Suppressor macrophage treated with lipopolysaccharide for 4 hours (primary cell): Measurements from ENCODE around the gene FAM83C.
"Not testable (repeated sequence)": the region's sequence is repeated elsewhere in the genome, so short reads cannot be mapped to it uniquely, and the experiment has no call there.

Experiments
- DNase-seq: peaks from one replicate; pipeline ENCODE4 v3.0.0-alpha.2; 2020

The FAM83C gene

DNA sequence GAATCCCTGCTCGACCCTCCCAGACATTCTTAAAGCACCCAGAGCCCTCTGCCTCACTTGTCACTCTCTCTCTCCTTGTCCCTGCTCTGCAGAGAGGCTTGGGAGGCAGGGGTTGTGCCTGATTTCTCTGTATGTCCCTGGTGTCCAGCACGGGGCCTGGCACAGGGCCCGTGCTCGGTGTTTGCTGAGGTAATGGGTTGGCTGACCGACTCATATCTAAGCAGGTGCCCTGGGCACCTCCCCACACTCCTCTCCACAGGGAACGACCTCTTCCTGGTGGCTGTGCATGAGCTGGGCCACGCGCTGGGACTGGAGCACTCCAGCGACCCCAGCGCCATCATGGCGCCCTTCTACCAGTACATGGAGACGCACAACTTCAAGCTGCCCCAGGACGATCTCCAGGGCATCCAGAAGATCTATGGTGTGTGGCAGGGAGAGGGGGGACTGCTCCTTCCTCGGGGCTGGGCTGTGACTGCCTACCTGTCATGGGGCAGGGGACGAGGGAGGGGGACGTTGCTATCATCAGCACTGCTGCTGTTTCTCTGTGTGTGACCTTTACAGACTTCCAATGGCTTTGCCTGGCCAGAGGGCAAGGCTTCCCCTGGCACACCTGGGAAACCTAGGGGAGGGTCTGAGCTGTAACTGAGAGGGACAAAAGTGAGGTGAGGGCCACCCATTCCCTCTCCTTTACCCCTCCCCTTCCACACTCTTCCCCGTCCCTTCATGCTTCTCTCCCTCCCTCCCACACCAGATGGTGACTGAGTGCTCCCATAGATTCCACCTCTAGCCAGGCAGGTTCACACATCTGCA, 28.5 kb downstream of the FAM83C start:
- no peak for DNase-seq

DNA sequence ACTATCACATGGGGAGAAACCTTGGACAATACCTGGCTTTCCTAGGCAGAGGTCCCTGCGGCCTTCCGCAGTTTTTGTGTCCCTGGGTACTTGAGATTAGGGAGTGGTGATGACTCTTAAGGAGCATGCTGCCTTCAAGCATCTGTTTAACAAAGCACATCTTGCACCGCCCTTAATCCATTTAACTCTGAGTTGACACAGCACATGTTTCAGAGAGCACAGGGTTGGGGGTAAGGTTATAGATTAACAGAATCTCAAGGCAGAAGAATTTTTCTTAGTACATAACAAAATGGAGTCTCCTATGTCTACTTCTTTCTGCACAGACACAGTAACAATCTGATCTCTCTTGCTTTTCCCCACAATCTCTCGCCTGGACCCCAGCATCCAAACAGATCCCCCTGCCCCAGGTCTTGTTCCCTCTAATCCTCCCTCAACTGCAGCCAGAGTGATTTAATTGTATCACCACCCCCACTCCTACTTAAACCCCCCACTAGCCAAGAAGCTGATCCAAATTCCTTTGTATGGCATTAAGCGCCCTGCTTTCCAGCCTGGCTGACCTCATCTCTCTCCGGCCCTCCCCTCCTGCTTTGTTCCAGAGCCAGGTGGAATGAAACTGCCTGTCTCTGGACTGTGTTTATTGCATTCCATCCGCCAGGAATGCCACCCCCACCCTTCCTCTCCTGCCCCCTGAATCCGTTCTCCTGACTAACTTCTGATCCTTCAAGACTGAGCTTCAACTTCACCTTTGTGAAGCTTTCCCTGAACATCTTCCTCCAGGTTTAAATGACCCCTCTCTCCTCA, 29.3 kb downstream of the FAM83C start:
- DNase-seq = not testable (repeated sequence)

DNA sequence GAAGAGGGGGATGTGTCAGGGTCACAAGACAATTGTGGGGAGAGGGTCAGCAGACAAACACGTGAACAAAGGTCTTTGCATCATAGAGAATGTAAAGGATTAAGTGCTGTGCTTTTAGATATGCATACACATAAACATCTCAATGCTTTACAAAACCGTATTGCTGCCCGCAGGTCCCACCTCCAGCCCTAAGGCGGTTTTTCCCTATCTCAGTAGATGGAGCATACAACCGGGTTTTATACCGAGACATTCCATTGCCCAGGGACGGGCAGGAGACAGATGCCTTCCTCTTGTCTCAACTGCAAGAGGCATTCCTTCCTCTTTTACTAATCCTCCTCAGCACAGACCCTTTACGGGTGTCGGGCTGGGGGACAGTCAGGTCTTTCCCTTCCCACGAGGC, 29.9 kb downstream of the FAM83C start:
- not testable (repeated sequence) for DNase-seq

DNA sequence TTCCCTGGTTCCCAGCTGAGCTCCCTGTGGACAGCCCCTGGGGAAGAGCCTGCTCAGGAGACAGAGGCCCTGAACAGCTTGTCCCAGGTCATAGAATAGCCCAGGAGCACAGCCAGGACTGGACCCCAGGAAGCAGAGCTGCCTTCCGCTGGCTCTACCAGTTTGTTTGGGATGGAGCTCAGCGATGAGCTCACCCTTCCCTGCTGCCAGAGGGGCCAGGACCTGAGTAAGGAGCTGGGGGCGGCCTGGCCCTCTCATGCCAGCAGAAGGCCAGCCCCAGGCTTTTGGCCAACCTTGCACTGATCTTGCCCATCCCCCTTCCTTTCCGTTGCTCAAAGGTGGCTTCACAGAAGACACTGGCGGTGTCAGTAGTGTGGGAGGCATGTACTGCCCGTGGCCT, 31.8 kb downstream of the FAM83C start:
- no peak for DNase-seq

DNA sequence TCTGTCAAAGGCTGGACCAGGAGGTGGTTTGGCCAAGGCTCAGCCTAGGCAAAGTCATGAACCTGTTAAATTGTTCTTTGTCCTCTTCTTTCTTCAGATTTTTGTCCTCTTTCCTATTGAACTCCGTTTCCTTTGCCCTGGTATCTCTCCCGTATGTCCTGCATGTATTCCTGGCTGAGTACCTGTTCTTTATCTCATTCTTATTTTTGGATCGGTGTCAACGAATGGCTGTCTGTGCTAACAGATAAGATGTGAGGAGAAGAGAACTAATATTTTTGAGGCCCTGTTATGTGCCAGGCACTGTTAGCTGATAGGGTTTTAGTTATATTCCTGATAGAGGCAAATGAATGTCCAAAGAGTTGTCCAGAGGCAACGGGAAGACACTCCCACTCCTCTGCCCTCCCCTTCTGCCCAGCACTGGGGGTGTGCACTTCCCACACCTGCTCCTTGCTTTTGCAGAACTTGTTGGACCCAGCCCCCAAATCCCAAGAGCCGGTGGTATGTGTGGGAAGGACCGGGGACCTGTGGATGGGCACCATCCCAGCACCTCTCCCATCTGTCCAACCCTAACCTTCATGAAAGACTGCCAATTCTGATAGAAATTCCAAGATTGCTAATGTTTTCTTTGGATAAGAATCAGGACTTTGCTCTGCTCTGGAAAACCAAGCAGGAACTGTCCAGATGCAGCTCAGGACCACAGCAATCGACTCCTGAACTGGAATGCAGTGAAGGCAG, 34.9 kb downstream of the FAM83C start:
- no peak for DNase-seq

DNA sequence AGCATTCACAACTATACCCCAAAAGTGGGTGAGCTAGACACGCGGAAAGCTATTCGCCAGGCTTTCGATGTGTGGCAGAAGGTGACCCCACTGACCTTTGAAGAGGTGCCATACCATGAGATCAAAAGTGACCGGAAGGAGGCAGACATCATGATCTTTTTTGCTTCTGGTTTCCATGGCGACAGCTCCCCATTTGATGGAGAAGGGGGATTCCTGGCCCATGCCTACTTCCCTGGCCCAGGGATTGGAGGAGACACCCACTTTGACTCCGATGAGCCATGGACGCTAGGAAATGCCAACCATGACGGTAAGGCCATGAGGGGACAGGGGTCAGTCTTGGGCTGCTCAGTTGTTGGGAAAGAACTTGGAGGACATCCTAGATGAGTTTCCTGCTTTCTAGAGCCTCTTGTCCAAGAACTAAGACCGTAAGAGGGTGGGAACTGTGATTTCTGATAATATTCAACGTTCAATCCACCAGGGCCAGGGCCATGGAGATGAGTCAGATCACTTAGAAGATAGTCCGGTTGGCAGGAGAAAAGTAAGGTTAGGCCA, 37.7 kb downstream of the FAM83C start:
- DNase-seq = no peak

DNA sequence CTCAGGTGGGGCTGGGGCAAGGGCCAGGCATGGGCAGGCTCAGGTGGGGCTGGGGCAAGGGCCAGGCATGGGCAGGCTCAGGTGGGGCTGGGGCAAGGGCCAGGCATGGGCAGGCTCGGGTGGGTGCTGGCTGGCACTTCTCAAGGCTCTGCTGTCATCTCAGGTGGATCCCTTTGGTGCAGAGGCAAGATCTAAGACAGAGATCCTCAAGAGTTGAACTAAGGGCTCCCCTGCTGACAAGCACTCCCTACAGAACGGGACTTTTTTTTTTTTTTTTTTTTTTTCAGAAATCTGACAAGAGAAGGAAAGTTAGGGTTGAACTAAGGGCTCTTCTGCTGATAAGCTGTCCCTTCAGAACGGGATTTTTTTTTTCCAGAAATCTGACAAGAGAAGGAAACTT, 39.2 kb downstream of the FAM83C start:
- DNase-seq = no peak

DNA sequence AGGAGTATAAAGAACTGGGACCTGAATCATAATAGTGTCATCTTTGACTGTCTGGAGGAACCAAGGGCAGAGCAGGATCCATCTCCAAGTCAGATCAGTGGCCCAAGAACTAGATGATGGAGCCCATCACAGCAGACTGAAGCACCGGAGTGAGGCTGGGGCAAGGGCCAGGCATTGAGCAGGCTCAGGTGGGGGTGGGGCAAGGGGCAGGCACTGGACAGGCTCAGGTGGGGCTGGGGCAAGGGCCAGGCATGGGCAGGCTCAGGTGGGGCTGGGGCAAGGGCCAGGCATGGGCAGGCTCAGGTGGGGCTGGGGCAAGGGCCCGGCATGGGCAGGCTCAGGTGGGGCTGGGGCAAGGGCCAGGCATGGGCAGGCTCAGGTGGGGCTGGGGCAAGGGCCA, 39.6 kb downstream of the FAM83C start:
- DNase-seq = not testable (repeated sequence)

DNA sequence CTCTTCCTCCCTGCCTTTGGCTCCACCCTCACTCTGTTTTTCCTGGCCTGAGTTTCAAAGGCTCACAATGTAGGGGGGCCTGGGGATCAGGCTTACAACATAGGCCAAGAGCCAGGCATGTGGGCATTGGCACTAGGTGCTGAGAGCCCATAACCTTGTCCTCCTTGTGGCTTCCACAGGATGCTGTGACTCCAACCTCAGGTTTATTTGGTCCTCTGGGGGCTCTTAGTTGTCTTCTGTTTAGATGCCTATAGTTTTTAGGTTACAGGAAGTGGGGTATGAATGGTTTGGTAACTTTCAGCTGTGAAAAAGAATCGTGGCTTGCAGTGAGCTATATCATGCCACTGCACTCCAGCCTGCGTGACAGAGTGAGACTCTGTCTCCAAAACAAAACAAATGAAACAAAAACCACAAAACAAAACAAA, 40.2 kb downstream of the FAM83C start:
- no peak for DNase-seq

DNA sequence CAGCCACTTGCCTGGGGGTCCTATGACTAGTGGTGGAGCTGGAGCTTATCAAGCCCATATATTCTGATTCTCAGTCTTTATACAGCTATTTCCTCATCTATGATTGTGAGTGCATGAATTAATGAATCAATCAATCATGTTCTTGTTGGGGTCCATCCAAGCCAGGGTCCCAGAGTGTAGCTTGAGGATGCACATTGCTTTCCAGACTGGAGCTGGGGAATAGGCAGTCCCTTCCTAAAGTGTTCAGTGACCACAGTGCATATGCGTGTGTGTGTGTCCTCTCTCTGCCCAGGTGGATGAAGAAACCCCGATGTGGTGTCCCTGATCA, 40.6 kb downstream of the FAM83C start:
- DNase-seq = no peak

DNA sequence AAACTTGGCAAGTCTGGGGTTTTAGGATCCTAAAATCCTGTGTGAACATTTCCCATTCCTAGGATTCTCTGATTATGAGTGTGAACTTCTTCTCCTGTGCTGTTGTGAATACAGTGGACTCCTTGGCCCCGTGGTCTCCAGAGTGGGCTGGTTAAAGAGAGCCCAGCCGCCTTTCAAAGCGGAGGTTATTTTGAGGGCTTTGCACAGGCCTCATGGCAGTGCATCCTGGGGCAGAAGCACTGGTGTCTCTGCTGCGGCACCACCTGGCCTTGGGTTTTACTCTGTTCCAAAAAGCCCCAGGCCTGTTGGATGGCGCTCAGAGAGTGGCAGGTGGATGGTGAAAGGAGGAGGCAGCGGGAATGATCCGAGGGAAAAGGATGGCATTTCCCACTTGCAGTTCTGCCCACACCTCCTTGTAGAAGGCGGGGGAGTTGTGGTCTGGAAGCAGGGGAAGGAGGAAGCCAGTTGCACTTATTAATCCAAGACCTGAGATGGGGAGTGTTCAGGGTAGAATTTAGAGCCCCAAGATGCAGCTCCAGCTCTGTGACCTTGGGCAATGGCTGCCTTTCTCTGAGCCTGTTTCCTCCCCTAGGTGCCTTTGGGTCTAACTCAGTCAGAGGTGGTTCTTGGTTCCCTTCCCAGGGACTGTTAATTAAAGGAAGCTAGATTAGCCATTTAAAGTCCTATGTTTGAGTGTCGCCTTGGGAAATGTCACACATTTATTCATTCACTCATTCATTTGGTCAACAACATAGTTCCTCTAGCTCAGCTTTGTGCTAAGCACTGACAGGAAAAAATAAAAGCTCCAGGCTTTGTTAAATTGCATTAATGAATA, 43.4 kb downstream of the FAM83C start:
- DNase-seq = no peak

DNA sequence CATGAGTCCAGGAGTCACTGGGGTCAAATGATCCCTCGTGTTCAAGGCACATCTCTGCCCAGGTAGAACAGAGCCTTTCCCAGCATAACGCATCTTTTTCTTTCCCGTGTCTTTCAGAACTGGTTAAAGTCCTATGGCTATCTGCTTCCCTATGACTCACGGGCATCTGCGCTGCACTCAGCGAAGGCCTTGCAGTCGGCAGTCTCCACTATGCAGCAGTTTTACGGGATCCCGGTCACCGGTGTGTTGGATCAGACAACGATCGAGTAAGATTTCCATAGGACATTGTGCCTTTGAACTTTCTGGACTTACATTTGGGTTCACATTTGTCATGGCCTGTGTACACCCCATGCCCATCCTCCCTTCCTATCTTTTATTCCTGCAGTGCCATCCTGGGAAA, 45.5 kb downstream of the FAM83C start:
- no peak for DNase-seq

DNA sequence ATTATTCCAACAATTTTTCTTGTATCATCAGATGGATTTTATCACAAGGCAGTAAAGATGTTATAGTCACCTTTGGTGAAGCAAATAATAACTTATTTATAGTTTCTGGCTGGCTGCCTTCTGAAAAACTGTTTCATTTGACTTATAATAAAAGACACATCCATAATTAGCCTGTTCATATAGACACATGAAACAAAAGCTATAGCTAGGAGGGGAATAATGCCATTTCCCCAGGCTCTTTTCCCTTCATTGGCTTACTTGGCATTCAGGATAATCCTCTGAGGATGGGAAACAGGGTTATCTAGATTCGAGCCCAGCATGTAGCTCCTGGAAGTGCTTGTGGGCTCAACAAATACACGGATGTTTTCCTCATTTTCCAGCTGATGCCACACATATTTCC, 48.2 kb downstream of the FAM83C start:
- DNase-seq = no peak

DNA sequence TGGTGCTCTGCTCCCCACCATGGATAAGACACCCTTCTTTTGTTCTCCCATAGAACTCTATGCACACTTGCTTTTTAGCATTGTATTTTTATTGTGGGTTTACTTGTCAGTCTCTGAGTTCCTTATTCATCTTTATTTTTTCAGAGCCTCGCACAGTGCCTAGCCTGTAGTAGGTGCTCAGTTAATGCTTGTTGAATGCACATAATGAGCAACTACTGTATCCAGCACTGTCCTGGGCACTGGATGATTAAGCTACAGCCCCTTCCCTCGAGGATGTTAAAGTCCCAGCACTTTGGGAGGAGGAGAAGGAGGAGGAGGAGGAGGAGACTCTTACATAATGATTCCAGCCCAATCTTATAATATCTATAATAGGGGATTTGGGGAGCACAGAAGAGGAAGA, 48.9 kb downstream of the FAM83C start:
- DNase-seq = no peak

DNA sequence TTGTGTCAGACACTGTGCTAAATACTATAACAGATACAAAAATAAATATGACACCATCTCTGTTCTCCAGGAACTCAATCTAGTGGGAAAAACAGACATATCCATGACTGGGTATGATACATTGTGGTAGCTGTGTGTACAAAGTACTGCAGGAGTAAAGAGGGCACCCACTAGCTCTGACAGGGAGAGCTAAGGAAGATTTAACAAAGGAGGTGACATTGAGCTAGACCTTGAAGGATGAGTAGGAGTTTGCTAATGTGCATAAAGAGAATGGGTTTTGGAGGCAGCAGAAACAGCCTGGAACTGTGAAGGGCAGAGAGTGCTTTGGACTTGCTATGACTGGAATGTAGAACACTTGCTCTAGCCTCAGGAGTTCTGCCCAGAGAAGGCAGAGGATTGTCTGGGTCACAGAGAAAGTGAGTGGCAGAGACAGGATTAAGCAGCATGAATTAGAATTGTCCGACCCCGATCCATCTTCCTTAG, 51.4 kb downstream of the FAM83C start:
- DNase-seq = no peak

DNA sequence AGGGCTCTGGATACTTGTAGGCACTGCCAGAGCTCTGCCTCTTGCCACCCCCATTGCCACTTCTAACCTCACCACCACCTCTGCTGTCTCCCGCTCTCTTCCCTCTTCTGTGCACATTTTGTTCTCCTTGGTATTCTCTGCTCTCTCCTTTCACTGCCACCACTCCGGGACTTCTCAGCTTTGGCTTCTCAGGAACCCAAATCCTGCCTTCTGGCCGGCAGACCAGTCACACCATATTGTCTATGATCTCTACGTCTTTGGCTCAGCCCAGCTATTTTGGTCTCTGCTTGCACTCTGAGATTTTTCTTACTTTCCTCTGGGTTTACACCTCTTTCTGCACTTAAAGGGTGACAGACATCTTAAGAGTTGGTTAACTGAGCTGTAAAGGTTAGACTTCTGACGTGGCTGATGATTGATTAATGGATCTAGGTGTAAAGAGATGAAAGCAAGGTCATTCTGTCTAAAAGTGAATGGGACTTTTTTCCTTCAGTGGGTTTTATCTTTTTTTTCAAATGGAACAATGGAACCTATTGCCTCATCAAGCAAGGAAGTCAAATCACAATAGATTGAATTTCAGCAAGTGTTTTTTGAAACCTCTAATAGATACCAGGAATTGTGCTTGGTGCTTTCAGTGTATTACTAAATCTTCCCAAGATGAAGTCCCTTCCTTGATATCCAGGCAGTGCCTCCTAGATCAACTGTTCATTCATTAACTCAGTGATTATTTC, 52.0 kb downstream of the FAM83C start:
- DNase-seq = no peak

DNA sequence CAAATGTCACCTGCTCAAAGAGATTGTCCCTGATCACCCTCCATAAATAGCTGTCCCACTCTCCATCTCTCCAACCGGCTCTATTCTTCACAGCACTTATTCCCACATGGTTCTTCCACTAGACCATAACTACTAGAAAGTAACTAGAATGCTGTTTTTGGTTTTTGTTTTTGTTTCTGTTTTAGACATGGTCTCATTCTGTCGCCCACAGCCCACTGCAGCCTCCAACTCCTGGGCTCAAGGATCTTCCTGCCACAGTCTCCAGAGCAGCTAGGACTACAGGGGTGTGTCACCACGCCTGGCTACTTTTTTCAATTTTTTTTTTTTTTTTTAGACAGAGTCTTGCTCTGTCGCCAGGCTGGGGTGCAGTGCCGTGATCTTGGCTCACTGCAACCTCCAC, 53.5 kb downstream of the FAM83C start:
- DNase-seq = peak; percentile 57

DNA sequence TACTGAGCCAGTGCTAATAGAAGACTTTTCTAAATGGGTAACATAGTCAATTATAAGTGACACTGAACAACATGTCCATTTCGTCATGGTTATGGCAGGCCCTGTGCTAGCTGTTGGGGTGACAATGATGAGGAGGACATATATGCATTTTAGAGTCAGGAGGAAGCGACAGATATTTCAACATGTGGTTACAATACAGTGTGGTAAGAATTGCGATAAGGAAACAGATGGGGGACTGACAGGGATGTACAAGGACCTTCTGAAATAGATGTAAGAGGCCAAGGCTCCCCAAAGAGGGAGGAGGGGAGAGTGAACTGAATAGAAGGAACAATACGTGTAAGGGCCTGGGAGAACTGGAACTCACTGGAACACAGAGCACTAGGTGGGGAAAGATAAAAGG, 54.1 kb downstream of the FAM83C start:
- no peak for DNase-seq

DNA sequence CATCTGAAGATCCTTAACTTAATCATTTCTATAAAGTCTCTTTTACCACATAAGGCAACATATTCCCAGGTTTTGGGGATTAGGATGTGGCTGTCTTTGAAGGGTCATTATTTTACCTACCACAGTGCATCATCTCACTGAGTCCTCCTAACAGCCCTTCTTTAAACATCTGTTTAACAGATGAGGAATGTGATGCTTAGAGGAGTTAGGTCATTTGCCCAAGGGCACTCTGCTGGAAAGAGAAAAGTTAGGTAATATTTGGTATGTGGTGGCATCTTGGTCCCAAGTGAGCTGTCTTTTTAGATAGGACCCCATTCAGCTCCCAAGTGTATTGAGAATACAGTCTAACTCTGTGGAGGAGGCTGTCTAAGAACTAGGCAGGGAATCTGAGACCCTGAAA, 54.7 kb downstream of the FAM83C start:
- DNase-seq = no peak

DNA sequence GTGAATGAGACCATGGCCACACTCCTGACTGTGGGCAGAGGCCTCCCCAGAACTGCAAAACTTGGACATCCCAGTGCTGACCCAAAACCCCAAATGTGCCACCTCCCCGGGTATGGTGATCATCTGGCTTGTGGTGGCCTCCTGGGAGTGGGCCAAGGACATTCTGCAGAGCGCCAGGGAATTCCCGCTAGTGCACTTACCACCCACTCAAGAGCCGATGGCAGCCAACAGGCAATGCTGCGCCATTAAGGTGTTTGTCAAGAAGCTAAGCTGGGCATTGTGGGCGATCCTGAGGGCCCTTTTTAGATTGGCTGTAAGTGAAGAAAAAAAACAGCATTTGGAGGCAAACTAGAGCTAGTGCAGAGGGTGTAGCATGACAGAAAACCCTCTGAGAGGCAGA, 56.3 kb downstream of the FAM83C start:
- DNase-seq = no peak
